ENCODE data around the gene CLDN15. TPM values are rescaled to one million over a fixed set of nuclear protein-coding genes. Genes with fewer than 3 reads are reported as not detected.
A peak's percentile ranks its signal among the peaks of the same experiment; 100 is the strongest.

Gene CLDN15
- total RNA-seq, 4 donors from 2014 or later: 6.7 to 19.8 (median 12.5) TPM

- WGBS: 63% methylated on average over 16 of the region's 16 CpGs
- Histone ChIP-seq H3K27me3 (no peaks in the 10 kb centered on the region), H3K36me3 (peaks cover 34% of the 10 kb centered on the region), H3K9me3 (no peaks in the 10 kb centered on the region), H3K4me3 (no peak overlapping the region), H3K27ac (no peak overlapping the region), H3K4me1 (peaks cover 61% of the 10 kb centered on the region)
- TF ChIP-seq CTCF (IDR thresholded peaks at IDR 0.05) (no peak), POLR2A (IDR thresholded peaks at IDR 0.05) (no peak), POLR2AphosphoS5 (IDR thresholded peaks at IDR 0.05) (no peak), EP300 (IDR thresholded peaks at IDR 0.05) (no peak)
- DNase-seq (ENCODE audit: low spot score in 2 of 2): no peak
Observed at GRCh38 chr7:101241443-101242349, 4.1 kb upstream of the CLDN15 start.

DNA sequence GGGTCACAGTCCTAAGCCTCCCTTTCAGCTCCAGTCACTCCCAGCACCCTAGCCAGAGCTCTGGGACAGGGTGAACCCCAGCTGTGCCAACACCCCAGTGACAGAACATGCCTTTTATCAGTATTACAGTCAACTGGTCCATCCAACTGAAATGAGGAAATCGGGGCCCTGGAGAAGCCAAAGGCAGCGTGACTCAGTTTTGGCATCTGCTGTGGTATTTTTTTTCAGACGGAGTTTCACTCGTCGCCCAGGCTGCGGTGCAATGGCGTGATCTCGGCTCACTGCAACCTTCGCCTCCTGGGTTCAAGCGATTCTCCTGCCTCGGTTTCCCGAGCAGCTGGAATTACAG, 3.4 kb upstream of the CLDN15 start:
- H3K4me1 ChIP-seq: peaks cover 61% of the 10 kb centered on the region
- H3K27ac ChIP-seq: peak overlapping the region; percentile 18
- no peaks in the 10 kb centered on the region for H3K9me3 ChIP-seq
- 71% methylated on average over 10 of the region's 12 CpGs for WGBS
- DNase-seq (ENCODE audit: low spot score in 2 of 2): no peak
- no peak overlapping the region for H3K4me3 ChIP-seq
- peaks cover 39% of the 10 kb centered on the region for H3K36me3 ChIP-seq
- TF ChIP-seq CTCF (IDR thresholded peaks at IDR 0.05): no peak
- no peak for TF ChIP-seq POLR2A (IDR thresholded peaks at IDR 0.05)
- TF ChIP-seq EP300 (IDR thresholded peaks at IDR 0.05): no peak
- H3K27me3 ChIP-seq: no peaks in the 10 kb centered on the region

DNA sequence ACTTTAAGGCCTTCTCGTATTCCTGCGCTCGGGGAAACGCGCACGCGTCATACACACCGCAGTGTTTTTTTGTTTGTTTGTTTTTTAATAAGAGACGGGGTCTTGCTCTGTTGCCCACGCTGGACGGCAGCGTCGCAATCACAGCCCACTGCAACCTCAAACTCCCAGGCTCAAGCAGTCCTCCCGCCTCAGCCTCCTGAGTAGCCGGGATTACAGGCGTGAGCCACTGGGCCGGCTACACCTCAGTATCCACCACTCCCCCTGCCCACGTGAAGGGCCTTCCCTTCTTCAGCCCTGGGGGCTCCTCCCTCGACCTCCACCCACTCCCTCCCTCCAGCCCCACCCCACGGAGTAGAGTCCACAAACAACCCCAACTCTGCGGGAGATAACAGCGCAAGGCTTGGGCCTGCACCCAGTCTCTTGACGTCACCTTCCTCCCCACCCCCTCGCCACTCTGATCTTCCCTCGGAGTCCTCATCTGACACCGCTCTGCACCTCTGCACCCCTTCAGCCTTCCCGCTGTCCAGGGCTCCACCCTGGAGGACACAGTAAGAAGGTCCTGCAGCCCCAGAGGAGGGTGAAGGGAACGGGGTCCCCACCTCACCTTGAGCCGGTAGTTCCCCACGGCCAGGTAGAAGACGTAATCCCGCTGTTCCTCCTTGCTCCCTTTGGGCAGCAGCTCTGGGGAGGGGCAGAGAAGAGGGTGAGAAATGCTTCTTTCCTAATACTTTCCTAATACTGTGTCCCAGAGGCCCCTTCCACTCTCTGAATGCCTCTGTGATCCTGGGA, 2.8 kb upstream of the CLDN15 start:
- Histone ChIP-seq H3K4me1 (peaks cover 56% of the 10 kb centered on the region), H3K4me3 (no peak overlapping the region), H3K9me3 (no peaks in the 10 kb centered on the region), H3K36me3 (peaks cover 44% of the 10 kb centered on the region), H3K27me3 (no peaks in the 10 kb centered on the region), H3K27ac (peak overlapping the region; percentile 18)
- TF ChIP-seq POLR2AphosphoS5 (IDR thresholded peaks at IDR 0.05): no peak
- no peak for TF ChIP-seq CTCF (IDR thresholded peaks at IDR 0.05)
- no peak for TF ChIP-seq EP300 (IDR thresholded peaks at IDR 0.05)
- TF ChIP-seq POLR2A (IDR thresholded peaks at IDR 0.05): no peak
- DNase-seq (ENCODE audit: low spot score in 2 of 2): no peak
- WGBS: 91% methylated on average over 32 of the region's 32 CpGs

GRCh38 chr7:101239951-101240220, 2.3 kb upstream of the CLDN15 start:
- Histone ChIP-seq H3K27ac (peak overlapping the region; percentile 11), H3K4me3 (no peak overlapping the region), H3K9me3 (no peaks in the 10 kb centered on the region), H3K4me1 (peaks cover 51% of the 10 kb centered on the region), H3K36me3 (peaks cover 44% of the 10 kb centered on the region), H3K27me3 (no peaks in the 10 kb centered on the region)
- TF ChIP-seq CTCF (IDR thresholded peaks at IDR 0.05): no peak
- no peak for DNase-seq (ENCODE audit: low spot score in 2 of 2)
- WGBS: 91% methylated on average over 9 of the region's 9 CpGs

- Histone ChIP-seq H3K4me3 (no peak overlapping the region), H3K36me3 (peaks cover 44% of the 10 kb centered on the region), H3K27ac (peak overlapping the region; percentile 83), H3K9me3 (no peaks in the 10 kb centered on the region), H3K27me3 (no peaks in the 10 kb centered on the region), H3K4me1 (peaks cover 50% of the 10 kb centered on the region)
- DNase-seq (ENCODE audit: low spot score in 2 of 2): no peak
- no peak for TF ChIP-seq CTCF (IDR thresholded peaks at IDR 0.05)
- TF ChIP-seq EP300 (IDR thresholded peaks at IDR 0.05): no peak
- TF ChIP-seq POLR2A (IDR thresholded peaks at IDR 0.05): no peak
- no peak for TF ChIP-seq POLR2AphosphoS5 (IDR thresholded peaks at IDR 0.05)
- 70% methylated on average over 23 of the region's 27 CpGs for WGBS
Observed at GRCh38 chr7:101239191-101239950, 1.8 kb upstream of the CLDN15 start.

All from suprapubic skin (tissue), 4 donors.